SK-N-SH (cell line): ENCODE data around the gene METTL15. TPM values are rescaled to one million over a fixed set of nuclear protein-coding genes. Genes with fewer than 3 reads are reported as not detected.
A peak's percentile ranks its signal among the peaks of the same experiment; 100 is the strongest.

Experiments
- CTCF ChIA-PET: fragments of 300-600, 350-600 bp; formaldehyde crosslinking; extraction: SDS; loops from one replicate; lab custom pipeline; 2021; lab: Yijun Ruan, JAX
- POLR2A ChIA-PET: fragments of 350-600 bp; sonication (Branson Sonifier 250); formaldehyde crosslinking; extraction: SDS; loops from one replicate; lab custom pipeline; 2020; ENCODE audit warnings: antibody characterized with exemption, inconsistent platforms; lab: Yijun Ruan, JAX
- DNase-seq: peaks from one replicate; pipeline ENCODE4 v3.0.0; 2012
- H2AFZ ChIP-seq: fragments of 200-600 bp; sonication (generic); 2 replicates; pipeline ENCODE4 v1.8.1; 2016; ENCODE audit warnings: antibody characterized with exemption, mild to moderate bottlenecking, low read depth
- H3F3A ChIP-seq: fragments of 200-600 bp; sonication (generic); replicated peaks from 2 replicates; pipeline ENCODE3; 2016; ENCODE audit warnings: antibody characterized with exemption, mild to moderate bottlenecking; ENCODE audit not compliant: insufficient read depth
- H3K27ac ChIP-seq, 2 experiments: fragments of 200-500 bp in 1 of 2; fragments of 200-600 bp in 1 of 2; sonication (Bioruptor generic) in 1 of 2; sonication (generic), shearing (Covaris generic) in 1 of 2; 2 replicates each; pipeline versions ENCODE4 v1.5.1 to v1.6.1; 2014 to 2016; ENCODE audit warnings: low read depth in 2 of 2, inconsistent platforms in 1 of 2, low read length in 1 of 2, mild to moderate bottlenecking in 1 of 2, mixed read lengths in 1 of 2
- H3K27me3 ChIP-seq: fragments of 200-600 bp; sonication (generic), shearing (Covaris generic); 2 replicates; pipeline ENCODE4 v1.6.1; 2016; ENCODE audit warnings: mixed run types; ENCODE audit not compliant: insufficient read depth
- H3K36me3 ChIP-seq, 2 experiments: fragments of 200-500 bp in 1 of 2; fragments of 200-600 bp in 1 of 2; sonication (Bioruptor generic) in 1 of 2; sonication (generic) in 1 of 2; replicated peaks in 1 of 2; 2 replicates each; pipeline versions ENCODE3 to v1.5.1; 2014 to 2016; ENCODE audit warnings: low read length in 1 of 2, mild to moderate bottlenecking in 1 of 2; ENCODE audit not compliant: insufficient read depth in 2 of 2, control insufficient read depth in 1 of 2
- H3K4me1 ChIP-seq, 2 experiments: fragments of 200-500 bp in 1 of 2; fragments of 200-600 bp in 1 of 2; sonication (Bioruptor generic) in 1 of 2; sonication (generic), shearing (Covaris generic) in 1 of 2; 2 replicates each; pipeline versions ENCODE4 v1.5.1 to v1.6.1; 2014 to 2016; ENCODE audit warnings: low read depth in 1 of 2, low read length in 1 of 2, mixed run types in 1 of 2; ENCODE audit not compliant: insufficient read depth in 2 of 2, control insufficient read depth in 1 of 2
- H3K4me2 ChIP-seq: fragments of 200-600 bp; sonication (generic), shearing (Covaris generic); 2 replicates; pipeline ENCODE4 v1.6.1; 2017; ENCODE audit warnings: mixed run types
- H3K4me3 ChIP-seq, 2 experiments: fragments of 200-500 bp in 1 of 2; fragments of 200-600 bp in 1 of 2; sonication (Bioruptor generic) in 1 of 2; sonication (generic), shearing (Covaris generic) in 1 of 2; 2 replicates each; pipeline versions ENCODE4 v1.5.1 to v1.8.1; 2014 to 2016; ENCODE audit warnings: low read depth in 2 of 2, inconsistent platforms in 1 of 2, low read length in 1 of 2, mild to moderate bottlenecking in 1 of 2, mixed read lengths in 1 of 2, moderate library complexity in 1 of 2
- H3K79me2 ChIP-seq: fragments of 200-600 bp; sonication (generic); 2 replicates; pipeline ENCODE4 v1.8.1; 2017; ENCODE audit warnings: mild to moderate bottlenecking; ENCODE audit not compliant: insufficient read depth
- H3K9ac ChIP-seq: fragments of 200-600 bp; sonication (generic); 2 replicates; pipeline ENCODE4 v1.6.1; 2017; ENCODE audit warnings: mixed run types
- H3K9me2 ChIP-seq: fragments of 200-600 bp; sonication (generic); 2 replicates; pipeline ENCODE4 v1.6.1; 2017; ENCODE audit warnings: mixed run types
- H3K9me3 ChIP-seq: fragments of 200-600 bp; sonication (generic); 2 replicates; pipeline ENCODE4 v1.6.1; 2017; ENCODE audit warnings: mixed run types, mild to moderate bottlenecking, moderate library complexity
- H4K20me1 ChIP-seq: fragments of 200-600 bp; sonication (generic); 2 replicates; pipeline ENCODE4 v1.6.1; 2017; ENCODE audit warnings: mild to moderate bottlenecking, mixed run types; ENCODE audit not compliant: insufficient read depth
- CHD2 ChIP-seq: fragments of 150-350 bp; IDR thresholded peaks from 2 replicates; pipeline ENCODE4 v1.6.1; 2018; ENCODE audit warnings: low read length; ENCODE audit not compliant: partially characterized antibody
- ELF1 ChIP-seq: IDR thresholded peaks from 2 replicates; pipeline ENCODE4 v1.4.0; 2012
- EZH2phosphoT487 ChIP-seq: fragments of 200-600 bp; sonication (generic); IDR thresholded peaks from 2 replicates; pipeline ENCODE4 v1.6.1; 2017; ENCODE audit warnings: low read depth, mixed run types, mild to moderate bottlenecking, antibody characterized with exemption, moderate library complexity, borderline replicate concordance
- FOSL2 ChIP-seq: IDR thresholded peaks from 2 replicates; pipeline ENCODE4 v1.4.0; 2012; ENCODE audit warnings: low read depth, mild to moderate bottlenecking, moderate library complexity, borderline replicate concordance
- FOXM1 ChIP-seq: IDR thresholded peaks from 2 replicates; pipeline ENCODE4 v1.4.0; 2012; ENCODE audit warnings: low read depth, mild to moderate bottlenecking
- GABPA ChIP-seq: IDR thresholded peaks from 2 replicates; pipeline ENCODE4 v1.4.0; 2012; ENCODE audit warnings: low read depth, mild to moderate bottlenecking
- GATA2 ChIP-seq: sonication (generic); formaldehyde crosslinking; IDR thresholded peaks from 2 replicates; pipeline ENCODE4 v1.5.0; 2020; ENCODE audit warnings: mild to moderate bottlenecking, missing genetic modification reagents
- IRF3 ChIP-seq: fragments of 150-350 bp; IDR thresholded peaks from 2 replicates; pipeline ENCODE4 v1.6.1; 2016; ENCODE audit warnings: mild to moderate bottlenecking, low read depth, low read length
- JUND ChIP-seq: IDR thresholded peaks from 2 replicates; pipeline ENCODE4 v1.4.0; 2012
- MAX ChIP-seq: IDR thresholded peaks from 2 replicates; pipeline ENCODE4 v1.4.0; 2012; ENCODE audit warnings: low read depth
- MEF2A ChIP-seq: IDR thresholded peaks from 2 replicates; pipeline ENCODE4 v1.4.0; 2012; ENCODE audit warnings: low read depth, borderline replicate concordance
- MXI1 ChIP-seq: IDR thresholded peaks from 2 replicates; pipeline ENCODE4 v1.6.1; 2012; ENCODE audit warnings: mild to moderate bottlenecking, low read depth, low read length, improper control_type of control experiment
- NFIC ChIP-seq: IDR thresholded peaks from 2 replicates; pipeline ENCODE4 v1.4.0; 2012; ENCODE audit warnings: borderline replicate concordance
- NRF1 ChIP-seq: IDR thresholded peaks from 2 replicates; pipeline ENCODE4 v1.6.1; 2012; ENCODE audit warnings: low read depth, mild to moderate bottlenecking, low read length
- POLR2AphosphoS5 ChIP-seq: IDR thresholded peaks from 2 replicates; pipeline ENCODE4 v1.6.1; 2012; ENCODE audit warnings: low read depth, low read length
- RAD21 ChIP-seq: IDR thresholded peaks from 2 replicates; pipeline ENCODE4 v1.6.1; 2012; ENCODE audit warnings: mild to moderate bottlenecking, low read length
- RCOR1 ChIP-seq: fragments of 150-350 bp; IDR thresholded peaks from 2 replicates; pipeline ENCODE4 v1.6.1; 2017; ENCODE audit warnings: antibody characterized with exemption, low read length
- RFX5 ChIP-seq: IDR thresholded peaks from 2 replicates; pipeline ENCODE4 v1.6.1; 2012; ENCODE audit warnings: mild to moderate bottlenecking, improper control_type of control experiment, low read length
- RXRA ChIP-seq: IDR thresholded peaks from 2 replicates; pipeline ENCODE4 v1.4.0; 2012; ENCODE audit warnings: low read depth, mild to moderate bottlenecking, borderline replicate concordance
- SIN3A ChIP-seq: IDR thresholded peaks from 2 replicates; pipeline ENCODE4 v1.6.1; 2012; ENCODE audit warnings: low read depth, mild to moderate bottlenecking, low read length, moderate library complexity, borderline replicate concordance
- SMC3 ChIP-seq: IDR thresholded peaks from 2 replicates; pipeline ENCODE4 v1.6.1; 2012; ENCODE audit warnings: low read depth, low read length, improper control_type of control experiment
- TAF1 ChIP-seq: IDR thresholded peaks from 2 replicates; pipeline ENCODE4 v1.6.1; 2012; ENCODE audit warnings: low read depth, mild to moderate bottlenecking, low read length, moderate library complexity, borderline replicate concordance
- TEAD4 ChIP-seq: IDR thresholded peaks from 2 replicates; pipeline ENCODE4 v1.4.0; 2012; ENCODE audit warnings: mild to moderate bottlenecking, borderline replicate concordance; ENCODE audit not compliant: insufficient read depth
- YY1 ChIP-seq: IDR thresholded peaks from 2 replicates; pipeline ENCODE4 v1.4.0; 2012; ENCODE audit warnings: low read depth, mild to moderate bottlenecking
- WGBS: methylation state at CpG from one replicate; pipeline ENCODE4 v1.1.6; 2017; ENCODE audit warnings: low lambda C conversion rate; 5-methylcytosine and 5-hydroxymethylcytosine counted together
- polyA plus RNA-seq, 3 experiments: library from polyadenylated mRNA; depleted of rRNA; stranded (reverse); fragments of >200 nt; gene quantifications; 2 replicates each; pipeline ENCODE4 v1.2.3, GENCODE V29; 2012
- TF ChIP-seq, protein P1 (sequence below): IDR thresholded peaks from 2 replicates; pipeline ENCODE4 v1.4.0; 2012; ENCODE audit warnings: low read depth, borderline replicate concordance
- TF ChIP-seq, protein P2 (sequence below): fragments of 150-350 bp; IDR thresholded peaks from 2 replicates; pipeline ENCODE4 v1.6.1; 2017; ENCODE audit warnings: antibody characterized with exemption, low read length, low read depth, borderline replicate concordance

The METTL15 gene
- polyA plus RNA-seq (2012; rRNA removed), result 4.7 and 7.1 TPM in 2 replicates
- 5.6 and 6.4 TPM in 2 replicates for polyA plus RNA-seq (2012; cell fraction: cytosol; rRNA removed)
- polyA plus RNA-seq (2012; cell fraction: nucleus; rRNA removed), result 3.9 and 8.0 TPM in 2 replicates

DNA sequence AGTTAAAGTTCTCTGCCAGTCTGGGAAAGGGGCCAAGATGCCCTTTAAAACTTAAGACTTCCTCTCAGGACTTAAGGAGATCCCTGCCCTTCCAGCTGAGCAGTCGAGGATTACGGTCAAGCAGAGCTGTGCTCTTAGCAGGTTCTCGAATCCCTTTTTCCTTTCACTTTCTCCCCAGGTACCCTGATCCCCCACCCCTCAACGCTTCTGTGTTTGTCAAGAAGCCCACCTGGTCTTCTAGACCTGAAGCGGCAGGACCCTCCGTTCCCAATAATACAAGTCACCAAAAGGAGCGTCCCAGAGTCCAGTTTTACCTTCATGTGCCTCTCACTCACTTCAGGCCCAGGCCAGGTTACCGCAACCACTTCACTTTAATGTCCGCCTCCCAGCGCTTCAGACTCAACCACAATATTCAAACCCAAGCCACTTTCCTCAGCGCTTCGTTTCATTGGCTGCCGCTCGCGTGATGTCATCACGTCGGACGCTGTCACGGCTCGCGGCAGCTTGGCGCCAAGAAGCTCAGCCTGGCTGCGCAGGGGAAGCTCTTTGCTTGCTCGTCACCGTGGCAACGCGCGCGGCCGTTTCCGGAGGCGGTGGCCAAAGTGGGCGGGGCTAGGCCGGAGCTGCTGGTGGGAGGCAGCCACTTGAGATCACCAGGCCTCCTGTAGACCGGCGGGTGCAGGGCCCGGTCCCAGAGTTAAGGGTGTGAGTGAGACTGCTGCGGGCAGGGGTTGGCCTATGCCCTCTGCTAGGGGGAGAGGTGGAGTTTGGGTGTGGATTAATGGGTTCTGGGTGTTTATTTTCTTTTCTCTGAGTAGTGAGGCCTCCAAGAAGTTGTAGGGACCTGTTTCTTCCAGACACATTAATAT, at the start of gene METTL15, which contains the start of gene KIF18A:
TSS of gene METTL15 (plus strand) at position 639 of the 869 bp plus-strand sequence. CDS start 4,947 bp downstream, outside the sequence.
TSS of gene KIF18A (minus strand) at position 407 of the 869 bp plus-strand sequence. CDS start 10,209 bp downstream, outside the sequence.
- Histone ChIP-seq H3K27ac (peak within 1 kb of the TSS; percentile 90 to 91), H3K9me3 (no peaks in the 10 kb centered on the region), H4K20me1 (no peaks in the 10 kb centered on the region), H3F3A (peaks cover 22% of the 10 kb centered on the region)
- WGBS, result under 1% methylated on average over 35 of the region's 38 CpGs
- CTCF ChIA-PET, result interaction anchor here (0.6 to 1.4 kb wide), 5 partner anchors 389 to 567 kb away, joined by 3 to 4 read pairs (median 3); no protein-coding TSS in a partner anchor
- no peak for TF ChIP-seq ELF1
- TF ChIP-seq IRF3, result 0 out of 2 replicates have a peak, but pooled peaks have one; percentile 5
- TF ChIP-seq, protein P1, sequence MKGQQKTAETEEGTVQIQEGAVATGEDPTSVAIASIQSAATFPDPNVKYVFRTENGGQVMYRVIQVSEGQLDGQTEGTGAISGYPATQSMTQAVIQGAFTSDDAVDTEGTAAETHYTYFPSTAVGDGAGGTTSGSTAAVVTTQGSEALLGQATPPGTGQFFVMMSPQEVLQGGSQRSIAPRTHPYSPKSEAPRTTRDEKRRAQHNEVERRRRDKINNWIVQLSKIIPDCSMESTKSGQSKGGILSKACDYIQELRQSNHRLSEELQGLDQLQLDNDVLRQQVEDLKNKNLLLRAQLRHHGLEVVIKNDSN, result no peak
- peak; percentile 39 for TF ChIP-seq CHD2
- no peak for TF ChIP-seq MEF2A
- TF ChIP-seq RCOR1, result peak; percentile 7; the same call in 1 of the 2 replicates
- peak; percentile 46; the same call in 1 of the 2 replicates for TF ChIP-seq YY1
- TF ChIP-seq RFX5, result no peak; the same call in 1 of the 2 replicates
- no peak for TF ChIP-seq TEAD4
- TF ChIP-seq JUND, result no peak
- no peak for TF ChIP-seq EZH2phosphoT487
- no peak for TF ChIP-seq RXRA
- peak; percentile 55 for TF ChIP-seq GABPA
- peak; percentile 71; the same call in 1 of the 2 replicates for TF ChIP-seq POLR2AphosphoS5
- no peak for TF ChIP-seq FOSL2
- peak; percentile 99 for TF ChIP-seq FOXM1
- TF ChIP-seq GATA2 (CRISPR knock-in tag), result no peak
- peak; percentile 43 for TF ChIP-seq NFIC
- peak; percentile 98 for TF ChIP-seq SIN3A
- peak; percentile 72 for TF ChIP-seq MAX
- peak; percentile 89 for TF ChIP-seq NRF1
- TF ChIP-seq RAD21, result 0 out of 2 replicates have a peak, but pooled peaks have one; percentile 18
- TF ChIP-seq SMC3, result 0 out of 2 replicates have a peak, but pooled peaks have one; percentile 14
- peak; percentile 47 for TF ChIP-seq TAF1
- TF ChIP-seq MXI1, result peak; percentile 97; the same call in 1 of the 2 replicates
- TF ChIP-seq, protein P2, sequence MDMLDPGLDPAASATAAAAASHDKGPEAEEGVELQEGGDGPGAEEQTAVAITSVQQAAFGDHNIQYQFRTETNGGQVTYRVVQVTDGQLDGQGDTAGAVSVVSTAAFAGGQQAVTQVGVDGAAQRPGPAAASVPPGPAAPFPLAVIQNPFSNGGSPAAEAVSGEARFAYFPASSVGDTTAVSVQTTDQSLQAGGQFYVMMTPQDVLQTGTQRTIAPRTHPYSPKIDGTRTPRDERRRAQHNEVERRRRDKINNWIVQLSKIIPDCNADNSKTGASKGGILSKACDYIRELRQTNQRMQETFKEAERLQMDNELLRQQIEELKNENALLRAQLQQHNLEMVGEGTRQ, result no peak
- TF ChIP-seq, all 33 proteins: peak for 15
- Histone ChIP-seq H3K9me2 (no peaks in the 10 kb centered on the region), H3K4me2 (peak within 1 kb of the TSS; percentile 86), H3K27me3 (no peaks in the 10 kb centered on the region), H3K79me2 (peaks cover 89% of the 10 kb centered on the region), H3K4me1 (peaks cover 17 to 47% of the 10 kb centered on the region in 2 experiments; a peak in 3 of 4 replicates), H3K9ac (peak within 1 kb of the TSS; percentile 88), H3K4me3 (peak within 1 kb of the TSS; percentile 82 to 87), H3K36me3 (peaks cover 7 to 8% of the 10 kb centered on the region in 2 experiments), H2AFZ (peak within 1 kb of the TSS; percentile 57)
- POLR2A ChIA-PET, result interaction anchor here (0.8 to 1.3 kb wide), 2 partner anchors 389 to 390 kb away, joined by 4 to 5 read pairs; no protein-coding TSS in a partner anchor
- peak; percentile 87 for DNase-seq
